ENCODE measurements around the gene AHNAK. TPM values are rescaled to one million over a fixed set of nuclear protein-coding genes. Genes with fewer than 3 reads are reported as not detected.

Gene AHNAK
- total and polyA plus RNA-seq, 4 donors = 22.6 to 110 (median 38.1) TPM

DNA sequence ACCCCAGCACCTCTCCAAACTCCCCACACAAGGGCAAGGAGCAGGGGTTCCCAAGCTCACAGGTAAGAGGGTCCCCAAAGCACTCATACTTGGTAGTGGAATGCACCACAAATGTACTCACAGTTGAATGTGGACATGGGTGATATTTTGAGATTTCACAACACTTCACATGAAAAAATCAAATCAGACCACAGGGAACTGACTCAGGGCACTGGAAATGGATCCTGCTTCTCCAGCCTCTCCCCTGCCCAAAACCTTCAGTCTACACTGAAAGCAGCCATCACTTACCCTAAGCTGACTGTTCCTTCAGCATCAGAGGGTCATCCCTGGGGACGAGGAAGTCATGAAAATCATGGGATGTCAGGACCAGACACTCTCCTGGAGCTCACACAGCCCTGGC is 87.5 kb downstream of the AHNAK start:
- H3K4me1 ChIP-seq (ENCODE audit: control insufficient read depth in 4 of 4, insufficient read depth in 4 of 4, low read length in 3 of 4) = peaks cover 0 to 10% (median 2%) of the 10 kb centered on the region in 4 donors
- H3K9me3 ChIP-seq (ENCODE audit: control insufficient read depth in 4 of 4, low read length in 3 of 4) = no peaks in the 10 kb centered on the region
- no peaks in the 10 kb centered on the region for H3K27me3 ChIP-seq (ENCODE audit: control insufficient read depth in 4 of 4, insufficient read depth in 4 of 4, low read length in 3 of 4)
- H3K4me3 ChIP-seq (ENCODE audit: low read depth in 1 of 3, low read length in 3 of 3) = no peak overlapping the region
- no peak for DNase-seq (ENCODE audit: low spot score)
- no peak overlapping the region for H3K9ac ChIP-seq (ENCODE audit: low read depth in 1 of 2, low read length in 2 of 2)
- no peak overlapping the region for H3K27ac ChIP-seq (ENCODE audit: low read depth in 1 of 2, low read length in 2 of 2)
- TF ChIP-seq GABPA (IDR thresholded peaks at IDR 0.05 in 1 of 2, conservative IDR thresholded peaks at IDR 0.05 in 1 of 2) (no peak), FOXA1 (IDR thresholded peaks at IDR 0.05) (no peak), RAD21 (IDR thresholded peaks at IDR 0.05) (no peak)
- TF ChIP-seq, protein P1, sequence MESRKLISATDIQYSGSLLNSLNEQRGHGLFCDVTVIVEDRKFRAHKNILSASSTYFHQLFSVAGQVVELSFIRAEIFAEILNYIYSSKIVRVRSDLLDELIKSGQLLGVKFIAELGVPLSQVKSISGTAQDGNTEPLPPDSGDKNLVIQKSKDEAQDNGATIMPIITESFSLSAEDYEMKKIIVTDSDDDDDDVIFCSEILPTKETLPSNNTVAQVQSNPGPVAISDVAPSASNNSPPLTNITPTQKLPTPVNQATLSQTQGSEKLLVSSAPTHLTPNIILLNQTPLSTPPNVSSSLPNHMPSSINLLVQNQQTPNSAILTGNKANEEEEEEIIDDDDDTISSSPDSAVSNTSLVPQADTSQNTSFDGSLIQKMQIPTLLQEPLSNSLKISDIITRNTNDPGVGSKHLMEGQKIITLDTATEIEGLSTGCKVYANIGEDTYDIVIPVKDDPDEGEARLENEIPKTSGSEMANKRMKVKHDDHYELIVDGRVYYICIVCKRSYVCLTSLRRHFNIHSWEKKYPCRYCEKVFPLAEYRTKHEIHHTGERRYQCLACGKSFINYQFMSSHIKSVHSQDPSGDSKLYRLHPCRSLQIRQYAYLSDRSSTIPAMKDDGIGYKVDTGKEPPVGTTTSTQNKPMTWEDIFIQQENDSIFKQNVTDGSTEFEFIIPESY (IDR thresholded peaks at IDR 0.05) = no peak
- TF ChIP-seq, protein P2, sequence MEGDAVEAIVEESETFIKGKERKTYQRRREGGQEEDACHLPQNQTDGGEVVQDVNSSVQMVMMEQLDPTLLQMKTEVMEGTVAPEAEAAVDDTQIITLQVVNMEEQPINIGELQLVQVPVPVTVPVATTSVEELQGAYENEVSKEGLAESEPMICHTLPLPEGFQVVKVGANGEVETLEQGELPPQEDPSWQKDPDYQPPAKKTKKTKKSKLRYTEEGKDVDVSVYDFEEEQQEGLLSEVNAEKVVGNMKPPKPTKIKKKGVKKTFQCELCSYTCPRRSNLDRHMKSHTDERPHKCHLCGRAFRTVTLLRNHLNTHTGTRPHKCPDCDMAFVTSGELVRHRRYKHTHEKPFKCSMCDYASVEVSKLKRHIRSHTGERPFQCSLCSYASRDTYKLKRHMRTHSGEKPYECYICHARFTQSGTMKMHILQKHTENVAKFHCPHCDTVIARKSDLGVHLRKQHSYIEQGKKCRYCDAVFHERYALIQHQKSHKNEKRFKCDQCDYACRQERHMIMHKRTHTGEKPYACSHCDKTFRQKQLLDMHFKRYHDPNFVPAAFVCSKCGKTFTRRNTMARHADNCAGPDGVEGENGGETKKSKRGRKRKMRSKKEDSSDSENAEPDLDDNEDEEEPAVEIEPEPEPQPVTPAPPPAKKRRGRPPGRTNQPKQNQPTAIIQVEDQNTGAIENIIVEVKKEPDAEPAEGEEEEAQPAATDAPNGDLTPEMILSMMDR (IDR thresholded peaks at IDR 0.05; ENCODE audit: low read depth, low read length, missing input control) = no peak
- 85% methylated on average over 1 of the region's 1 CpG for WGBS
- no peaks in the 10 kb centered on the region for H3K36me3 ChIP-seq (ENCODE audit: control insufficient read depth in 4 of 4, insufficient read depth in 3 of 4, low read depth in 1 of 4, low read length in 3 of 4)

DNA sequence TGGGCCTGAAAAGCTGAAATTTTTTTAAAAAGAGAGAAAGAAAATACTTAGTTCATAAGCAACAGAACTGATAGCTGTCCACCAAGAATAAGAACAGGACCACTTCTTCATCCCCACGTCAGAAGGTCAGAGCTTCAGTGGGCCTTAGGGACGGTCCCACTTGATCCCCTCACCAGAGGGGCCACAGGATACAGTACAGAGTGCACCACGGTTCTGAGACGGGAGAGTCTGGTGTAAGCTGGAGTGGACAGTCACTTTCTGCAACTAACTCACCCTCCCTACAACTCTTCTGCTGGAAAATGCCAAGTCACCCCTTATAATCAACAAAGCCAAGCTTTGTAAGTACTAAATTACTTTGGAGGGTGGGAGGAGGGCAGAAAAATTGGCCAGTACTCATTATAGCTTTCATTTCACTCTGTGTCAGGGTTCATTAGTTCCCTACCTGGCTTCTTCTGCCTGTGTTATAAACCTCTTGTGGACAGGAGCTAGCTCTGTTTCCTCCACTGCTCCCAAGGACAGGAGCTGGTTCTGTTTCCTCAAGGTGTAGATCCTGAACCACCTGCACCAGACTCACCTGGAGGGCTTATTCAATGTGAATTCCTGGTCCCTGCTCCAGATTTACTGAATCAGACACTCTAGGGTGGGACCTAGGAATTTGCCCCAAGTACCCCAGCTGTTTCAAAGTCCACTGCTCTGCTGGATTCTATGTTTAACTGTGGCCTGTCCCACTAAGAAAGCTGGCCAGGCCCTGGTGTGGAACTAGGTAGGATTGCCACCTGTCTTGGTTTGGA is 88.2 kb downstream of the AHNAK start:
- TF ChIP-seq FOXA1 (IDR thresholded peaks at IDR 0.05) (no peak), HNF4A (conservative IDR thresholded peaks at IDR 0.05) (peak in 1 of 2 donors; percentile 16)
- Histone ChIP-seq H3K4me3 (ENCODE audit: low read depth in 1 of 3, low read length in 3 of 3) (no peak overlapping the region), H3K9ac (ENCODE audit: low read depth in 1 of 2, low read length in 2 of 2) (no peak overlapping the region), H3K4me1 (ENCODE audit: control insufficient read depth in 4 of 4, insufficient read depth in 4 of 4, low read length in 3 of 4) (peaks cover 0 to 10% (median 2%) of the 10 kb centered on the region in 4 donors), H3K36me3 (ENCODE audit: control insufficient read depth in 4 of 4, insufficient read depth in 3 of 4, low read depth in 1 of 4, low read length in 3 of 4) (no peaks in the 10 kb centered on the region), H3K9me3 (ENCODE audit: control insufficient read depth in 4 of 4, low read length in 3 of 4) (no peaks in the 10 kb centered on the region), H3K27ac (ENCODE audit: low read depth in 1 of 2, low read length in 2 of 2) (no peak overlapping the region), H3K27me3 (ENCODE audit: control insufficient read depth in 4 of 4, insufficient read depth in 4 of 4, low read length in 3 of 4) (no peaks in the 10 kb centered on the region)
- DNase-seq (ENCODE audit: low spot score) = no peak
- WGBS = 66% methylated on average over 4 of the region's 4 CpGs

DNA sequence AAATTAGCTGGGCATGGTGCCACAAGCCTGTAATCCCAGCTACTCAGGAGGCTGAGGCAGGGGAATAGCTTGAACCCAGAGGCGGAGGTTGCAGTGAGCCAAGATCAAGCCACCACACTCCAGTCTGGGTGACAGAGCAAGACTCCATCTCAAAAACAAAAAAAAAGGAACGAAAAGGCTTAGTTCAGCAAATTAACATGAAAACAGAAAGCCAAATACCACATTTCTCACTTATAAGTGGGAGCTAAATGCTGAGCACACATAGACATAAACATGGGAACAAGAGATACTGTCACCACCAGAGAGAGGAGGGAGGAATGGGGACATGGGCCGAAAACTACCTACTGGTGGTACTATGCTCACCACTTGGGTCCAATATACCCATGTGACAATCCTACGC is 89.1 kb downstream of the AHNAK start:
- H3K36me3 ChIP-seq (ENCODE audit: control insufficient read depth in 4 of 4, insufficient read depth in 3 of 4, low read depth in 1 of 4, low read length in 3 of 4) = no peaks in the 10 kb centered on the region

More for the DNA sequence above, 89.1 kb downstream of the AHNAK start:
- Histone ChIP-seq H3K27me3 (ENCODE audit: control insufficient read depth in 4 of 4, insufficient read depth in 4 of 4, low read length in 3 of 4) (no peaks in the 10 kb centered on the region), H3K9ac (ENCODE audit: low read depth in 1 of 2, low read length in 2 of 2) (no peak overlapping the region), H3K4me3 (ENCODE audit: low read depth in 1 of 3, low read length in 3 of 3) (no peak overlapping the region), H3K27ac (ENCODE audit: low read depth in 1 of 2, low read length in 2 of 2) (no peak overlapping the region), H3K9me3 (ENCODE audit: control insufficient read depth in 4 of 4, low read length in 3 of 4) (no peaks in the 10 kb centered on the region), H3K4me1 (ENCODE audit: control insufficient read depth in 4 of 4, insufficient read depth in 4 of 4, low read length in 3 of 4) (peaks cover 0 to 10% (median 2%) of the 10 kb centered on the region in 4 donors)
- no peak for DNase-seq (ENCODE audit: low spot score)
- TF ChIP-seq TAF1 (conservative IDR thresholded peaks at IDR 0.05) (no peak), SP1 (IDR thresholded peaks at IDR 0.05) (no peak), EGR1 (IDR thresholded peaks at IDR 0.05; ENCODE audit: low read depth in 2 of 2) (no peak), RXRA (IDR thresholded peaks at IDR 0.05) (no peak), FOXA1 (IDR thresholded peaks at IDR 0.05) (no peak), RAD21 (IDR thresholded peaks at IDR 0.05) (no peak), GABPA (IDR thresholded peaks at IDR 0.05 in 1 of 2, conservative IDR thresholded peaks at IDR 0.05 in 1 of 2) (no peak), YY1 (IDR thresholded peaks at IDR 0.05) (no peak), NR2F2 (IDR thresholded peaks at IDR 0.05) (no peak)
- TF ChIP-seq, protein P3, sequence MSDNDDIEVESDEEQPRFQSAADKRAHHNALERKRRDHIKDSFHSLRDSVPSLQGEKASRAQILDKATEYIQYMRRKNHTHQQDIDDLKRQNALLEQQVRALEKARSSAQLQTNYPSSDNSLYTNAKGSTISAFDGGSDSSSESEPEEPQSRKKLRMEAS (IDR thresholded peaks at IDR 0.05) = no peak
- WGBS = 87% methylated on average over 4 of the region's 4 CpGs
